ENCODE results near the gene ARHGAP9. TPM values are rescaled to one million over a fixed set of nuclear protein-coding genes. Genes with fewer than 3 reads are reported as not detected.

The ARHGAP9 gene
- total RNA-seq, 2 donors from 2014 or later: 1.3 to 1.6 TPM

GRCh38 chr12:57452937-57453509 is 26.6 kb downstream of the ARHGAP9 start:
- Histone ChIP-seq H3K9me3 (ENCODE audit: control insufficient read depth, low read length) (no peaks in the 10 kb centered on the region), H3K27me3 (ENCODE audit: control insufficient read depth, insufficient read depth, low read length, poor library complexity, severe bottlenecking) (no peaks in the 10 kb centered on the region), H3K4me3 (ENCODE audit: low read length) (no peak overlapping the region), H3K9ac (ENCODE audit: extremely low read depth, low read length, poor library complexity, severe bottlenecking) (no peak overlapping the region), H3K27ac (ENCODE audit: low read depth, low read length) (no peak overlapping the region), H3K36me3 (ENCODE audit: control insufficient read depth, insufficient read depth, low read length) (no peaks in the 10 kb centered on the region), H3K4me1 (ENCODE audit: control insufficient read depth, insufficient read depth, low read length) (no peaks in the 10 kb centered on the region)
- peak; percentile 99 for DNase-seq
- 20 to 40% methylated on average over 2 to 7 of the region's 7 CpGs for WGBS, 2 experiments (ENCODE audit: insufficient coverage in 1 of 2, insufficient read length in 1 of 2)
- Mint-ChIP-seq H3K27ac (no peak overlapping the region), H3K9me3 (no peaks in the 10 kb centered on the region), H3K36me3 (ENCODE audit: low read depth) (no peaks in the 10 kb centered on the region), H3K27me3 (ENCODE audit: insufficient read depth) (peaks cover 8% of the 10 kb centered on the region), H3K4me3 (no peak overlapping the region), H3K4me1 (peaks cover 20% of the 10 kb centered on the region)
- TF ChIP-seq CTCF (conservative IDR thresholded peaks at IDR 0.05): peak; percentile 92

GRCh38 chr12:57452181-57452936 is 27.3 kb downstream of the ARHGAP9 start:
- 67 to 77% methylated on average over 5 to 7 of the region's 9 CpGs for WGBS, 2 experiments (ENCODE audit: insufficient coverage in 1 of 2, insufficient read length in 1 of 2)
- DNase-seq: peak; percentile 72
- H3K9me3 Mint-ChIP-seq: no peaks in the 10 kb centered on the region
- H3K4me1 Mint-ChIP-seq: peaks cover 20% of the 10 kb centered on the region
- no peak for TF ChIP-seq CTCF (conservative IDR thresholded peaks at IDR 0.05)
- Histone ChIP-seq H3K36me3 (ENCODE audit: control insufficient read depth, insufficient read depth, low read length) (no peaks in the 10 kb centered on the region), H3K4me1 (ENCODE audit: control insufficient read depth, insufficient read depth, low read length) (no peaks in the 10 kb centered on the region), H3K9ac (ENCODE audit: extremely low read depth, low read length, poor library complexity, severe bottlenecking) (no peak overlapping the region), H3K9me3 (ENCODE audit: control insufficient read depth, low read length) (no peaks in the 10 kb centered on the region), H3K4me3 (ENCODE audit: low read length) (no peak overlapping the region), H3K27ac (ENCODE audit: low read depth, low read length) (no peak overlapping the region), H3K27me3 (ENCODE audit: control insufficient read depth, insufficient read depth, low read length, poor library complexity, severe bottlenecking) (no peaks in the 10 kb centered on the region)
- H3K4me3 Mint-ChIP-seq: no peak overlapping the region
- H3K36me3 Mint-ChIP-seq (ENCODE audit: low read depth): no peaks in the 10 kb centered on the region
- no peak overlapping the region for H3K27ac Mint-ChIP-seq
- peaks cover 8% of the 10 kb centered on the region for H3K27me3 Mint-ChIP-seq (ENCODE audit: insufficient read depth)

GRCh38 chr12:57451233-57451778 is 28.4 kb downstream of the ARHGAP9 start:
- Mint-ChIP-seq H3K9me3 (no peaks in the 10 kb centered on the region), H3K4me3 (no peak overlapping the region), H3K27me3 (ENCODE audit: insufficient read depth) (peaks cover 8% of the 10 kb centered on the region), H3K36me3 (ENCODE audit: low read depth) (no peaks in the 10 kb centered on the region), H3K4me1 (peaks cover 20% of the 10 kb centered on the region), H3K27ac (no peak overlapping the region)
- 88 to 93% methylated on average over 3 to 6 of the region's 6 CpGs for WGBS, 2 experiments (ENCODE audit: insufficient coverage in 1 of 2, insufficient read length in 1 of 2)
- no peak overlapping the region for H3K27ac ChIP-seq (ENCODE audit: low read depth, low read length)
- H3K27me3 ChIP-seq (ENCODE audit: control insufficient read depth, insufficient read depth, low read length, poor library complexity, severe bottlenecking): no peaks in the 10 kb centered on the region
- H3K9ac ChIP-seq (ENCODE audit: extremely low read depth, low read length, poor library complexity, severe bottlenecking): no peak overlapping the region
- no peaks in the 10 kb centered on the region for H3K36me3 ChIP-seq (ENCODE audit: control insufficient read depth, insufficient read depth, low read length)
- no peaks in the 10 kb centered on the region for H3K9me3 ChIP-seq (ENCODE audit: control insufficient read depth, low read length)
- no peak for TF ChIP-seq CTCF (conservative IDR thresholded peaks at IDR 0.05)
- no peak for DNase-seq
- H3K4me3 ChIP-seq (ENCODE audit: low read length): no peak overlapping the region
- H3K4me1 ChIP-seq (ENCODE audit: control insufficient read depth, insufficient read depth, low read length): no peaks in the 10 kb centered on the region

Data from endodermal cell (in vitro differentiated cells).